ENCODE measurements around the gene MYOCD. TPM values are rescaled to one million over a fixed set of nuclear protein-coding genes. Genes with fewer than 3 reads are reported as not detected.
A peak's percentile ranks its signal among the peaks of the same experiment; 100 is the strongest.

Gene MYOCD
- polyA plus RNA-seq, 2 of the 4 experiments (the other 2 are of a cell fraction) = 8.6 to 12.5 TPM

- ATAC-seq (no peak), FAIRE-seq (no peak), DNase-seq (ENCODE audit: low read depth in 1 of 2, low spot score in 1 of 2) (no peak)
- no peak for TF ChIP-seq ZNF302 (CRISPR knock-in tag; IDR thresholded peaks at IDR 0.05)
- no peak for TF ChIP-seq USF2 (IDR thresholded peaks at IDR 0.05)
- TF ChIP-seq BCL3 (IDR thresholded peaks at IDR 0.05) = no peak
- no peak for TF ChIP-seq NPAS2 (CRISPR knock-in tag; IDR thresholded peaks at IDR 0.05; ENCODE audit: borderline replicate concordance)
- no peak for TF ChIP-seq TP53 (CRISPR knock-in tag; IDR thresholded peaks at IDR 0.05)
- TF ChIP-seq EHMT2 (IDR thresholded peaks at IDR 0.05; ENCODE audit: low read depth) = no peak
- TF ChIP-seq HOXB13 (CRISPR knock-in tag; IDR thresholded peaks at IDR 0.05; ENCODE audit: low read depth) = no peak
- TF ChIP-seq ESRRA (IDR thresholded peaks at IDR 0.05; ENCODE audit: borderline replicate concordance, low read length) = no peak
- 96% methylated on average over 2 of the region's 2 CpGs for WGBS (ENCODE audit: missing lambda C conversion rate)
- Histone ChIP-seq H3K4me2 (no peak overlapping the region), H3K4me1 (peaks cover 24% of the 10 kb centered on the region), H3K27ac (no peak overlapping the region), H3K4me3 (no peak overlapping the region), H3K9me3 (no peaks in the 10 kb centered on the region)
- ChIA-PET POLR2A (no interaction called here), CTCF (no interaction called here)
Observed at GRCh38 chr17:12616161-12616560, 49.5 kb upstream of the MYOCD start.

- TF ChIP-seq POLR2AphosphoS2 (conservative IDR thresholded peaks at IDR 0.05; ENCODE audit: low read length) (no peak), TP53 (CRISPR knock-in tag; IDR thresholded peaks at IDR 0.05) (no peak), RAD21 (conservative IDR thresholded peaks at IDR 0.05 in 1 of 2, IDR thresholded peaks at IDR 0.05 in 1 of 2) (no peak), ZC3H11A (IDR thresholded peaks at IDR 0.05) (no peak), HOXB5 (CRISPR knock-in tag; IDR thresholded peaks at IDR 0.05) (no peak), ZFP36 (IDR thresholded peaks at IDR 0.05; ENCODE audit: borderline replicate concordance, partially characterized antibody) (no peak), EHMT2 (IDR thresholded peaks at IDR 0.05; ENCODE audit: low read depth) (no peak)
Observed at GRCh38 chr17:12618557-12618956, 47.1 kb upstream of the MYOCD start.

GRCh38 chr17:12619459-12620199, 46.1 kb upstream of the MYOCD start:
- H3K4me1 ChIP-seq = peaks cover 16% of the 10 kb centered on the region
- ChIA-PET CTCF (interaction anchor here (0.5 to 1.8 kb wide), 4 partner anchors 33 to 74 kb away, joined by 3 to 7 read pairs (median 3); partner anchors contain the start of gene MYOCD), POLR2A (no interaction called here)
- DNase-seq (ENCODE audit: low read depth in 1 of 2, low spot score in 1 of 2) (peak in 1 of 2 experiments; percentile 29), FAIRE-seq (no peak), ATAC-seq (peak; percentile 27 to 56; a peak in 5 of 6 replicates)
- no peaks in the 10 kb centered on the region for H3K9me3 ChIP-seq
- TF ChIP-seq NR3C1 (IDR thresholded peaks at IDR 0.05) (no peak), HMGXB4 (CRISPR knock-in tag; IDR thresholded peaks at IDR 0.05; ENCODE audit: borderline replicate concordance) (no peak), POLR2A (IDR thresholded peaks at IDR 0.05; ENCODE audit: low read length) (no peak), TP53 (CRISPR knock-in tag; IDR thresholded peaks at IDR 0.05) (no peak), FOSL2 (IDR thresholded peaks at IDR 0.05) (no peak), FOSL2 (CRISPR knock-in tag; IDR thresholded peaks at IDR 0.05) (peak; percentile 11; the same call in 1 of the 2 replicates), MYC (IDR thresholded peaks at IDR 0.05; ENCODE audit: borderline replicate concordance, low read length) (no peak), RARB (CRISPR knock-in tag; IDR thresholded peaks at IDR 0.05) (no peak), MAFK (IDR thresholded peaks at IDR 0.05; ENCODE audit: partially characterized antibody) (no peak)
- H3K27ac ChIP-seq = peak overlapping the region; percentile 1 to 65; a peak in 3 of 6 replicates
- peak overlapping the region; percentile 59 for H3K4me2 ChIP-seq
- H3K4me3 ChIP-seq = no peak overlapping the region
- 67% methylated on average over 7 of the region's 7 CpGs for WGBS (ENCODE audit: missing lambda C conversion rate)

More at GRCh38 chr17:12618557-12618956, 47.1 kb upstream of the MYOCD start:
- ATAC-seq (no peak), DNase-seq (ENCODE audit: low read depth in 1 of 2, low spot score in 1 of 2) (no peak), FAIRE-seq (no peak)
- H3K4me2 ChIP-seq = no peak overlapping the region
- ChIA-PET CTCF (interaction anchor here (0.8 to 1.8 kb wide), 3 partner anchors 8 to 73 kb away, joined by 3 to 7 read pairs (median 3); no protein-coding TSS in a partner anchor), POLR2A (no interaction called here)
- peaks cover 22% of the 10 kb centered on the region for H3K4me1 ChIP-seq
- WGBS (ENCODE audit: missing lambda C conversion rate) = 85% methylated on average over 2 of the region's 2 CpGs
- no peak overlapping the region for H3K4me3 ChIP-seq
- H3K27ac ChIP-seq = no peak overlapping the region
- H3K9me3 ChIP-seq = no peaks in the 10 kb centered on the region

All from A549 (cell line).